ENCODE data around the gene MED13L.
A peak's percentile ranks its signal among the peaks of the same experiment; 100 is the strongest.

The MED13L gene

DNA sequence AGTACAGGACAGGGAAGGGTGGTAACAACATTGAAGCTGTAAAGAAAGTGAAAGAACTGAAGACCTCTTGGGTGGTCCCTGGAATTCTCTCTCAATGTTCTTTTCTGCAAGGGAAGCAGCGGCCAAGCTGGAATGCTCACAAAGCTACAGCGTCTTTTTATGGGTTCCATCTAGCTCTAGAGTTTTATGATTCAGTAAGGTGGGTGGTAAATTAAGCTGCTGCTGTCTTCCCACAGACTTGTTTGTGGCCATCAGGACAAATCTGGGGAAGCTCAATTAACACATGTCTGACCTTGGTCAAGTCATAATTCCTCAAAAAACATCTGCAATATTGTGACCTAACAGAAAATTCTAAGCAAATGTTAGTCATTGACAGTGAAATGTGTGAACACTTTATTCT, 139.1 kb downstream of the MED13L start:
- peak overlapping the region; percentile 11 for H3K27ac ChIP-seq (ENCODE audit: low read depth, low read length)
- H3K56ac ChIP-seq (ENCODE audit: low read length): no peak overlapping the region
- H3K27me3 ChIP-seq (ENCODE audit: insufficient read depth, low read length, poor library complexity): no peaks in the 10 kb centered on the region
- H4K8ac ChIP-seq (ENCODE audit: low read depth, low read length): no peak overlapping the region
- DNase-seq: no peak
- no peak overlapping the region for H4K5ac ChIP-seq (ENCODE audit: low read length)
- H2BK5ac ChIP-seq (ENCODE audit: low read length): no peak overlapping the region
- H2BK15ac ChIP-seq (replicated peaks; ENCODE audit: low read depth): no peak overlapping the region
- H3K4ac ChIP-seq (ENCODE audit: low read depth, low read length): no peak overlapping the region
- H2BK120ac ChIP-seq (ENCODE audit: low read depth, low read length): no peak overlapping the region
- H3K4me3 ChIP-seq (ENCODE audit: low read length): no peak overlapping the region
- peaks cover 59% of the 10 kb centered on the region for H3K79me2 ChIP-seq (ENCODE audit: control insufficient read depth, insufficient read depth, low read length)
- no peak overlapping the region for H3K23ac ChIP-seq (ENCODE audit: low read length)
- H3K18ac ChIP-seq (ENCODE audit: low read length): no peak overlapping the region
- peaks cover 15% of the 10 kb centered on the region for H3K79me1 ChIP-seq (ENCODE audit: low read length)
- peaks cover 6% of the 10 kb centered on the region for H3K4me1 ChIP-seq (ENCODE audit: control insufficient read depth, low read depth, low read length)
- WGBS (ENCODE audit: extremely low coverage, insufficient coverage, low lambda C conversion rate): no CpG with 5 or more reads among the region's 2 CpGs
- H2AK5ac ChIP-seq (ENCODE audit: low read length): no peak overlapping the region
- H3K36me3 ChIP-seq (ENCODE audit: control insufficient read depth, insufficient read depth, low read length): no peaks in the 10 kb centered on the region
- no peak overlapping the region for H3K4me2 ChIP-seq (ENCODE audit: low read length)
- H3K9ac ChIP-seq (ENCODE audit: low read length): no peak overlapping the region

DNA sequence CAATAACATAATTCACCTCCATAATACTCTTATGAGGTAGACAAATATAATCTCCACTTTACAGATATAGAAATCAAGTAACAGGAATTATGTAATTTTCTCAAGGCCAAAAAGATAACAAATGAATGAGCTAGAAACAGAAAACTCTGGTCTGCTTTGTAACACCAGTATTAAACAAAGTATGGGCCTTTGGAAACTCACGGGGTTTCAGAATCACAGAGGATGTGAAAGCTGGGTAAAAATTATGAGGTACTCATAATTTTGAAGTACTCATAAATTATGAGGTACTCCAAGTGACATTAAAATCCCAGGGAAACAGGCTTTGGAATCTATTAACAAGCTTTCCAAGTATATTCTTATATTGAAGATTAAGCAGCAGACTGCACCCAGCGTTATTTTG, 140.2 kb downstream of the MED13L start:
- H2BK15ac ChIP-seq (replicated peaks; ENCODE audit: low read depth): no peak overlapping the region
- no peaks in the 10 kb centered on the region for H3K36me3 ChIP-seq (ENCODE audit: control insufficient read depth, insufficient read depth, low read length)
- peaks cover 8% of the 10 kb centered on the region for H3K4me1 ChIP-seq (ENCODE audit: control insufficient read depth, low read depth, low read length)
- H3K56ac ChIP-seq (ENCODE audit: low read length): no peak overlapping the region
- H2BK120ac ChIP-seq (ENCODE audit: low read depth, low read length): no peak overlapping the region
- no peak overlapping the region for H4K5ac ChIP-seq (ENCODE audit: low read length)
- no peak overlapping the region for H3K4me2 ChIP-seq (ENCODE audit: low read length)
- no peak overlapping the region for H3K27ac ChIP-seq (ENCODE audit: low read depth, low read length)
- H2AK5ac ChIP-seq (ENCODE audit: low read length): no peak overlapping the region
- H4K8ac ChIP-seq (ENCODE audit: low read depth, low read length): no peak overlapping the region
- peaks cover 16% of the 10 kb centered on the region for H3K79me1 ChIP-seq (ENCODE audit: low read length)
- H3K79me2 ChIP-seq (ENCODE audit: control insufficient read depth, insufficient read depth, low read length): peaks cover 60% of the 10 kb centered on the region
- no peak overlapping the region for H2BK5ac ChIP-seq (ENCODE audit: low read length)
- no peak overlapping the region for H3K9ac ChIP-seq (ENCODE audit: low read length)
- no peak for DNase-seq
- H3K27me3 ChIP-seq (ENCODE audit: insufficient read depth, low read length, poor library complexity): no peaks in the 10 kb centered on the region
- no peak overlapping the region for H3K18ac ChIP-seq (ENCODE audit: low read length)
- H3K4ac ChIP-seq (ENCODE audit: low read depth, low read length): no peak overlapping the region
- no peak overlapping the region for H3K23ac ChIP-seq (ENCODE audit: low read length)
- no CpG with 5 or more reads among the region's 2 CpGs for WGBS (ENCODE audit: extremely low coverage, insufficient coverage, low lambda C conversion rate)
- H3K4me3 ChIP-seq (ENCODE audit: low read length): no peak overlapping the region

DNA sequence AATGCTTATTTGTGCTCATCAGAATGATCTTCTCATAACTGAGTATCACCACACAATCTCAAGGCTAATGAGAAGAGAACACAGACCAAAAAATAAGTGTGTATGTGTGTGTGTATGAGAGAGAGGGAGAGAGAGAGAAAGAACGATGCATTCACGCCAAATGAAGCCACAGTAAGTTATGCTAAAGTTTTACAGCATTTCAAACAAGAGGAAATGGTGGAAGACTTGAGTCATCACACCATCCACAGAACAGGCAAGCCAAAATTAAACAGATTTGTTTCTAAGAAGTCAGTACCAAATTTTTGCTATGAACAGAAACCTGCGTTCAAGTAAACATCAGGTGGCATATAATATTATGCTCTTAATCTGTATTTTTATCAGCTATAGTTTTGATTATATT, 141.2 kb downstream of the MED13L start:
- Histone ChIP-seq H4K5ac (ENCODE audit: low read length) (no peak overlapping the region), H3K4me2 (ENCODE audit: low read length) (no peak overlapping the region), H3K18ac (ENCODE audit: low read length) (no peak overlapping the region), H3K36me3 (ENCODE audit: control insufficient read depth, insufficient read depth, low read length) (no peaks in the 10 kb centered on the region), H3K27ac (ENCODE audit: low read depth, low read length) (no peak overlapping the region), H3K4ac (ENCODE audit: low read depth, low read length) (no peak overlapping the region), H3K79me1 (ENCODE audit: low read length) (peaks cover 13% of the 10 kb centered on the region), H2BK5ac (ENCODE audit: low read length) (no peak overlapping the region), H2AK5ac (ENCODE audit: low read length) (no peak overlapping the region), H3K4me1 (ENCODE audit: control insufficient read depth, low read depth, low read length) (peaks cover 5% of the 10 kb centered on the region), H3K23ac (ENCODE audit: low read length) (no peak overlapping the region), H2BK15ac (replicated peaks; ENCODE audit: low read depth) (no peak overlapping the region), H3K56ac (ENCODE audit: low read length) (no peak overlapping the region), H3K9ac (ENCODE audit: low read length) (no peak overlapping the region), H4K8ac (ENCODE audit: low read depth, low read length) (no peak overlapping the region), H3K79me2 (ENCODE audit: control insufficient read depth, insufficient read depth, low read length) (peaks cover 59% of the 10 kb centered on the region), H3K27me3 (ENCODE audit: insufficient read depth, low read length, poor library complexity) (no peaks in the 10 kb centered on the region), H3K4me3 (ENCODE audit: low read length) (no peak overlapping the region), H2BK120ac (ENCODE audit: low read depth, low read length) (no peak overlapping the region)
- DNase-seq: no peak
- no CpG with 5 or more reads among the region's 3 CpGs for WGBS (ENCODE audit: extremely low coverage, insufficient coverage, low lambda C conversion rate)

DNA sequence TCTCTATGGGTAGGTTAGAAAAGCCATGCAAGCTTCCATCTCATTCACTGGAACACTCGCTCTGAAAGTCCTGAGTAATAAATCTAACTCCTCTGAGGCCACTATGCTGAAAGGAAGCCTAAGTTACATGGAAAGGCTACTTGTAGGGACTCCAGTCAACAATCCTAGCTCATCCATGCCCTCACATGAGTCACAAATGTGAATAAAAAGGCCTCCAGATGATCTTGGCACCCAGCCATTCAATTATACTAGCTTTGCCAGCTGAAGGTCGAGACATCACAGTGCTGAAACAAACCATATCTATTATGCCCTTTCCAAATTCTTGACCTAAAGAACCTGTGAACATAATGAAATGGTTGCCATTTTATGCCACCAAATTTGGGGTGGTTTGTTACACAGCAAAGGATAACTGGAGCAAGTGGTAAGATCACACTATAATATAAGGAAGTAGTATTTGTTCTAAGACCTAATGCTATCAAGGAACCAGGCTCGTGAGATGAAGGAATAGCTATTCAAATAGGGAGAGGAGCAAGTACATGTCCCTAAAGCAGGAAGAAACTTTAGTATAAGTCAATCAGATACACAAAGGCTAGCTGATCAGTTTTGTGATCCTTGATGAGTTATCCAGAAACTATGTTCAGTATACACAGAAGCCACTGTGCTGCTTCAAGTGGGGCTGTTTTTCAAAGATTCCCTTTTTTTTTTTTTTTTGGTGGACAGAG, 142.1 kb downstream of the MED13L start:
- Histone ChIP-seq H3K27ac (ENCODE audit: low read depth, low read length) (no peak overlapping the region), H3K4me1 (ENCODE audit: control insufficient read depth, low read depth, low read length) (peaks cover 5% of the 10 kb centered on the region)
- WGBS (ENCODE audit: extremely low coverage, insufficient coverage, low lambda C conversion rate): no CpG with 5 or more reads among the region's 3 CpGs

DNA sequence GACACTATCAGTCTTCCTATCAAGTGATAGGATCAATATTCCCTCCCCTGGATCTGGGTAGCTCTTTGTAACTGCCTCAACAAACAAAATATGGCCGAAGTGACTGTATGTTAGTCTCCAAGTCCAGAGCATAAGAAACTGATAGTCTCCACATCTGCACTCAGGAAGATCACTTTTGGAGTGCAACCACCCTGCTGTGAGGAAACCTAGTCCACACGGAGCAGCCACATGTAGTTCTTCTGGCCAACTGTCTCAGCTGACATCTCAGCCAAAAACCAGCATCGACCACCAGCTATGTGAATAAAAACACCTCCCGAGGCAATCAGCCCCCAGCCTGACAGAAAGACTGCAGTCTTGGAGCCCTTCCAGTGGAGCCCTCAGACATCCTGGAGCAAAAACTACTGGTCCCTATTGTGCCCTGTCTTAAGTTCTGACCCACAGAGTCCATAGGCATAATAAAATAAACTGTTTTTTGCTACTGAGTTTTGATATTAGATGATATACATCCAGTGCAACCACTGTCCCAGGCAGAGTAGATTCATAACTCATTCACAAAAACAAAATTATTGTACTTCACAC, 143.8 kb downstream of the MED13L start:
- no peak overlapping the region for H3K18ac ChIP-seq (ENCODE audit: low read length)
- no peak overlapping the region for H2BK15ac ChIP-seq (replicated peaks; ENCODE audit: low read depth)
- H3K4me1 ChIP-seq (ENCODE audit: control insufficient read depth, low read depth, low read length): peaks cover 5% of the 10 kb centered on the region
- H3K4me3 ChIP-seq (ENCODE audit: low read length): no peak overlapping the region
- H3K56ac ChIP-seq (ENCODE audit: low read length): no peak overlapping the region
- H4K8ac ChIP-seq (ENCODE audit: low read depth, low read length): no peak overlapping the region
- no peak overlapping the region for H2BK120ac ChIP-seq (ENCODE audit: low read depth, low read length)
- H3K36me3 ChIP-seq (ENCODE audit: control insufficient read depth, insufficient read depth, low read length): no peaks in the 10 kb centered on the region
- no peak for DNase-seq
- no peak overlapping the region for H3K23ac ChIP-seq (ENCODE audit: low read length)
- H3K9ac ChIP-seq (ENCODE audit: low read length): no peak overlapping the region
- peaks cover 59% of the 10 kb centered on the region for H3K79me2 ChIP-seq (ENCODE audit: control insufficient read depth, insufficient read depth, low read length)
- no peak overlapping the region for H3K4ac ChIP-seq (ENCODE audit: low read depth, low read length)
- H3K27ac ChIP-seq (ENCODE audit: low read depth, low read length): no peak overlapping the region
- no peak overlapping the region for H2AK5ac ChIP-seq (ENCODE audit: low read length)
- no peaks in the 10 kb centered on the region for H3K27me3 ChIP-seq (ENCODE audit: insufficient read depth, low read length, poor library complexity)
- H3K79me1 ChIP-seq (ENCODE audit: low read length): peaks cover 18% of the 10 kb centered on the region
- no peak overlapping the region for H2BK5ac ChIP-seq (ENCODE audit: low read length)
- no peak overlapping the region for H4K5ac ChIP-seq (ENCODE audit: low read length)
- WGBS (ENCODE audit: extremely low coverage, insufficient coverage, low lambda C conversion rate): no CpG with 5 or more reads among the region's 4 CpGs
- H3K4me2 ChIP-seq (ENCODE audit: low read length): no peak overlapping the region

More for the DNA sequence above, 142.1 kb downstream of the MED13L start:
- Histone ChIP-seq H4K8ac (ENCODE audit: low read depth, low read length) (no peak overlapping the region), H3K4me3 (ENCODE audit: low read length) (no peak overlapping the region), H2BK5ac (ENCODE audit: low read length) (no peak overlapping the region), H3K18ac (ENCODE audit: low read length) (no peak overlapping the region), H3K4me2 (ENCODE audit: low read length) (no peak overlapping the region), H3K23ac (ENCODE audit: low read length) (peak overlapping the region; percentile 7), H3K79me1 (ENCODE audit: low read length) (peaks cover 18% of the 10 kb centered on the region), H2AK5ac (ENCODE audit: low read length) (no peak overlapping the region), H3K9ac (ENCODE audit: low read length) (no peak overlapping the region), H3K36me3 (ENCODE audit: control insufficient read depth, insufficient read depth, low read length) (no peaks in the 10 kb centered on the region), H3K79me2 (ENCODE audit: control insufficient read depth, insufficient read depth, low read length) (peaks cover 58% of the 10 kb centered on the region), H3K27me3 (ENCODE audit: insufficient read depth, low read length, poor library complexity) (no peaks in the 10 kb centered on the region), H3K4ac (ENCODE audit: low read depth, low read length) (no peak overlapping the region), H3K56ac (ENCODE audit: low read length) (no peak overlapping the region), H2BK15ac (replicated peaks; ENCODE audit: low read depth) (no peak overlapping the region), H2BK120ac (ENCODE audit: low read depth, low read length) (no peak overlapping the region), H4K5ac (ENCODE audit: low read length) (no peak overlapping the region)
- DNase-seq: no peak
